Liver (tissue), 9 donors: Measurements from ENCODE around the gene REG3G. TPM values are rescaled to one million over a fixed set of nuclear protein-coding genes. Genes with fewer than 3 reads are reported as not detected.

Experiments
- DNase-seq: peaks from one replicate; pipeline ENCODE4 v3.0.0-alpha.2; 2017; ENCODE audit warnings: low spot score
- H3K27ac ChIP-seq, 2 donors: one replicate each; pipeline ENCODE4 v1.7.0; 2013; ENCODE audit warnings: inconsistent platforms in 2 of 2, low read length in 2 of 2, control low read depth in 1 of 2, low read depth in 1 of 2, mild to moderate bottlenecking in 1 of 2
- H3K27me3 ChIP-seq, 4 donors: one replicate each; pipeline versions ENCODE4 v1.6.1 to v1.7.0; 2013; ENCODE audit warnings: low read length in 3 of 4, inconsistent platforms in 1 of 4, mild to moderate bottlenecking in 1 of 4, moderate library complexity in 1 of 4; ENCODE audit not compliant: control insufficient read depth in 4 of 4, insufficient read depth in 4 of 4
- H3K36me3 ChIP-seq, 4 donors: one replicate each; pipeline versions ENCODE4 v1.6.1 to v1.7.0; 2013; ENCODE audit warnings: low read length in 3 of 4, mild to moderate bottlenecking in 3 of 4, low read depth in 1 of 4, moderate library complexity in 1 of 4; ENCODE audit not compliant: control insufficient read depth in 4 of 4, insufficient read depth in 3 of 4
- H3K4me1 ChIP-seq, 4 donors: one replicate each; pipeline versions ENCODE4 v1.6.1 to v1.7.0; 2013; ENCODE audit warnings: low read length in 3 of 4, mild to moderate bottlenecking in 3 of 4, moderate library complexity in 1 of 4; ENCODE audit not compliant: control insufficient read depth in 4 of 4, insufficient read depth in 4 of 4
- H3K4me3 ChIP-seq, 3 donors: one replicate each; pipeline versions ENCODE4 v1.6.1 to v1.7.0; 2013; ENCODE audit warnings: low read length in 3 of 3, control low read depth in 1 of 3, low read depth in 1 of 3, mild to moderate bottlenecking in 1 of 3
- H3K9ac ChIP-seq, 2 donors: one replicate each; pipeline ENCODE4 v1.7.0; 2013; ENCODE audit warnings: low read length in 2 of 2, mild to moderate bottlenecking in 2 of 2, moderate library complexity in 2 of 2, control low read depth in 1 of 2, low read depth in 1 of 2
- H3K9me3 ChIP-seq, 4 donors: one replicate each; pipeline versions ENCODE4 v1.6.1 to v1.7.0; 2013; ENCODE audit warnings: low read length in 3 of 4; ENCODE audit not compliant: control insufficient read depth in 4 of 4
- CTCF ChIP-seq: fragments of 150-350 bp; IDR thresholded peaks from 2 replicates; pipeline ENCODE4 v1.5.1; 2017; ENCODE audit warnings: improper control_type of control experiment, low read depth, low read length; ENCODE audit not compliant: missing input control
- EGR1 ChIP-seq, 2 donors: IDR thresholded peaks; 2 replicates each; pipeline ENCODE4 v1.6.1; 2016 to 2018; ENCODE audit warnings: antibody characterized with exemption in 2 of 2, low read depth in 2 of 2
- FOXA1 ChIP-seq: IDR thresholded peaks from 2 replicates; pipeline ENCODE4 v1.6.1; 2016; ENCODE audit warnings: antibody characterized with exemption
- FOXA2 ChIP-seq: IDR thresholded peaks from 2 replicates; pipeline ENCODE4 v1.6.1; 2016; ENCODE audit warnings: antibody characterized with exemption
- GABPA ChIP-seq, 2 donors: IDR thresholded peaks in 1 of 2; conservative IDR thresholded peaks in 1 of 2; 2 replicates each; pipeline ENCODE4 v1.6.1; 2016; ENCODE audit warnings: antibody characterized with exemption in 2 of 2, mild to moderate bottlenecking in 1 of 2, moderate library complexity in 1 of 2
- HNF4A ChIP-seq, 2 donors: conservative IDR thresholded peaks; 2 replicates each; pipeline ENCODE4 v1.6.1; 2016; ENCODE audit warnings: antibody characterized with exemption in 2 of 2, mild to moderate bottlenecking in 2 of 2
- HNF4G ChIP-seq: IDR thresholded peaks from 2 replicates; pipeline ENCODE4 v1.6.1; 2016; ENCODE audit warnings: antibody characterized with exemption
- JUND ChIP-seq, 2 donors: IDR thresholded peaks; 2 replicates each; pipeline ENCODE4 v1.6.1; 2016; ENCODE audit warnings: antibody characterized with exemption in 2 of 2
- MAX ChIP-seq: IDR thresholded peaks from 2 replicates; pipeline ENCODE4 v1.6.1; 2016; ENCODE audit warnings: antibody characterized with exemption
- NR2F2 ChIP-seq: IDR thresholded peaks from 2 replicates; pipeline ENCODE4 v1.6.1; 2016; ENCODE audit warnings: antibody characterized with exemption
- RAD21 ChIP-seq, 2 donors: IDR thresholded peaks; 2 replicates each; pipeline ENCODE4 v1.6.1; 2016; ENCODE audit warnings: antibody characterized with exemption in 2 of 2, mild to moderate bottlenecking in 2 of 2
- RXRA ChIP-seq, 2 donors: IDR thresholded peaks; 2 replicates each; pipeline ENCODE4 v1.6.1; 2017 to 2018; ENCODE audit warnings: antibody characterized with exemption in 2 of 2, mild to moderate bottlenecking in 1 of 2
- SP1 ChIP-seq: IDR thresholded peaks from 2 replicates; pipeline ENCODE4 v1.6.1; 2018; ENCODE audit warnings: antibody characterized with exemption, mild to moderate bottlenecking
- TAF1 ChIP-seq: conservative IDR thresholded peaks from 2 replicates; pipeline ENCODE4 v1.6.1; 2016; ENCODE audit warnings: antibody characterized with exemption, mild to moderate bottlenecking
- YY1 ChIP-seq: IDR thresholded peaks from 2 replicates; pipeline ENCODE4 v1.6.1; 2016; ENCODE audit warnings: antibody characterized with exemption, mild to moderate bottlenecking
- whole genome bisulfite sequencing: extraction: QIAGEN DNeasy Blood & Tissue Kit; methylation state at CpG from one replicate; pipeline ENCODE4 v1.1.7; 2013; 5-methylcytosine and 5-hydroxymethylcytosine counted together
- polyA plus RNA-seq, 2 donors: library from polyadenylated mRNA; stranded (reverse) in 1 of 2; unstranded in 1 of 2; fragments of 200-250 nt in 1 of 2; fragments of >200 nt in 1 of 2; fragmentation: Nextera tagmentation in 1 of 2; extraction: Ambion mirVana in 1 of 2; gene quantifications; one replicate each; pipeline versions ENCODE4 v1.2.1 to v1.2.3, GENCODE V29; 2013 to 2015
- total RNA-seq, 2 donors: library from RNA; depleted of rRNA; stranded (reverse); fragments of >200 nt; gene quantifications; one replicate each; pipeline ENCODE4 v1.2.3, GENCODE V29; 2014
- TF ChIP-seq, protein P1 (sequence below): IDR thresholded peaks from 2 replicates; pipeline ENCODE4 v1.6.1; 2016; ENCODE audit warnings: antibody characterized with exemption, mild to moderate bottlenecking
- TF ChIP-seq, protein P2 (sequence below): IDR thresholded peaks from 2 replicates; pipeline ENCODE4 v1.6.1; 2016; ENCODE audit warnings: antibody characterized with exemption
- TF ChIP-seq, protein P3 (sequence below): IDR thresholded peaks from 2 replicates; pipeline ENCODE4 v1.6.1; 2016; ENCODE audit warnings: antibody characterized with exemption
- donor health status: healthy.
- donor health status: healthy.
- donor health status: healthy.
- donor health status: healthy.
- donor health status: healthy.

Gene REG3G
- total and polyA plus RNA-seq, 4 donors = 0.28 TPM; not detected in 3

DNA sequence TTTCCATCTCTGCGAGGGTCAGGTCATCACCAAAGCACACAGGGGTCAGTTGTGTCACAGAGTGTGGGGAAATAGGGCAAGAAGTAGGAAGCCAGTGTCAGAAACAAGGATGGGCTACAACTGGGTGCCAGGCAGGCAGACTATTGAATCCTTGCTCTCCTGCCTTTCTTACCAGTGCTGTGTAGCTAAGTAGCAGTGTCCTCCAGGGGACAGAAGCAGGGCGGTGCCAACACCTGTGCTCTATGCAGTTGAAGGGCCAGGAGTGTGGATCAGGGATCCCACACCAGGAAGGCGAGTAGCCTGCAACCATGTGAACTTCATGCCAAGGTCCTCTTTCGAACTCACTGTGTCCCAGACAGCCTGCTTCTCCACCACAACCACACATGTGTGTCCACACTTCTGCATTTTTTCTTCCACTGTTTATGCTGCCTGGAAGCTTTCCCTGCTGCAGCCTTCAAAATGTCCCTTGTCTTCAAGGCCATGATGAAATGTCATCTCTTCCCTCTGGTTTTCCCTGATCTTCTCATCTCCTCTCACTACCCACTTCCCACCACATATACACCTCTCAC, 25.4 kb upstream of the REG3G start:
- H3K4me3 ChIP-seq = no peak overlapping the region
- no peak overlapping the region for H3K27ac ChIP-seq
- H3K9me3 ChIP-seq = no peaks in the 10 kb centered on the region
- TF ChIP-seq TAF1 = no peak
- no peak for TF ChIP-seq JUND (IDR thresholded peaks at IDR 0.05)
- TF ChIP-seq FOXA1 = no peak
- TF ChIP-seq FOXA2 = no peak
- TF ChIP-seq, protein P1, sequence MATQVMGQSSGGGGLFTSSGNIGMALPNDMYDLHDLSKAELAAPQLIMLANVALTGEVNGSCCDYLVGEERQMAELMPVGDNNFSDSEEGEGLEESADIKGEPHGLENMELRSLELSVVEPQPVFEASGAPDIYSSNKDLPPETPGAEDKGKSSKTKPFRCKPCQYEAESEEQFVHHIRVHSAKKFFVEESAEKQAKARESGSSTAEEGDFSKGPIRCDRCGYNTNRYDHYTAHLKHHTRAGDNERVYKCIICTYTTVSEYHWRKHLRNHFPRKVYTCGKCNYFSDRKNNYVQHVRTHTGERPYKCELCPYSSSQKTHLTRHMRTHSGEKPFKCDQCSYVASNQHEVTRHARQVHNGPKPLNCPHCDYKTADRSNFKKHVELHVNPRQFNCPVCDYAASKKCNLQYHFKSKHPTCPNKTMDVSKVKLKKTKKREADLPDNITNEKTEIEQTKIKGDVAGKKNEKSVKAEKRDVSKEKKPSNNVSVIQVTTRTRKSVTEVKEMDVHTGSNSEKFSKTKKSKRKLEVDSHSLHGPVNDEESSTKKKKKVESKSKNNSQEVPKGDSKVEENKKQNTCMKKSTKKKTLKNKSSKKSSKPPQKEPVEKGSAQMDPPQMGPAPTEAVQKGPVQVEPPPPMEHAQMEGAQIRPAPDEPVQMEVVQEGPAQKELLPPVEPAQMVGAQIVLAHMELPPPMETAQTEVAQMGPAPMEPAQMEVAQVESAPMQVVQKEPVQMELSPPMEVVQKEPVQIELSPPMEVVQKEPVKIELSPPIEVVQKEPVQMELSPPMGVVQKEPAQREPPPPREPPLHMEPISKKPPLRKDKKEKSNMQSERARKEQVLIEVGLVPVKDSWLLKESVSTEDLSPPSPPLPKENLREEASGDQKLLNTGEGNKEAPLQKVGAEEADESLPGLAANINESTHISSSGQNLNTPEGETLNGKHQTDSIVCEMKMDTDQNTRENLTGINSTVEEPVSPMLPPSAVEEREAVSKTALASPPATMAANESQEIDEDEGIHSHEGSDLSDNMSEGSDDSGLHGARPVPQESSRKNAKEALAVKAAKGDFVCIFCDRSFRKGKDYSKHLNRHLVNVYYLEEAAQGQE = no peak
- TF ChIP-seq HNF4A (conservative IDR thresholded peaks at IDR 0.05) = no peak
- no peak for TF ChIP-seq HNF4G
- TF ChIP-seq MAX = no peak
- TF ChIP-seq GABPA (IDR thresholded peaks at IDR 0.05 in 1 of 2, conservative IDR thresholded peaks at IDR 0.05 in 1 of 2) = no peak
- TF ChIP-seq NR2F2 = no peak
- TF ChIP-seq SP1 = no peak
- TF ChIP-seq, protein P2, sequence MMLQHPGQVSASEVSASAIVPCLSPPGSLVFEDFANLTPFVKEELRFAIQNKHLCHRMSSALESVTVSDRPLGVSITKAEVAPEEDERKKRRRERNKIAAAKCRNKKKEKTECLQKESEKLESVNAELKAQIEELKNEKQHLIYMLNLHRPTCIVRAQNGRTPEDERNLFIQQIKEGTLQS = no peak
- TF ChIP-seq RAD21 (IDR thresholded peaks at IDR 0.05) = no peak
- no peak for TF ChIP-seq RXRA (IDR thresholded peaks at IDR 0.05)
- TF ChIP-seq, protein P3, sequence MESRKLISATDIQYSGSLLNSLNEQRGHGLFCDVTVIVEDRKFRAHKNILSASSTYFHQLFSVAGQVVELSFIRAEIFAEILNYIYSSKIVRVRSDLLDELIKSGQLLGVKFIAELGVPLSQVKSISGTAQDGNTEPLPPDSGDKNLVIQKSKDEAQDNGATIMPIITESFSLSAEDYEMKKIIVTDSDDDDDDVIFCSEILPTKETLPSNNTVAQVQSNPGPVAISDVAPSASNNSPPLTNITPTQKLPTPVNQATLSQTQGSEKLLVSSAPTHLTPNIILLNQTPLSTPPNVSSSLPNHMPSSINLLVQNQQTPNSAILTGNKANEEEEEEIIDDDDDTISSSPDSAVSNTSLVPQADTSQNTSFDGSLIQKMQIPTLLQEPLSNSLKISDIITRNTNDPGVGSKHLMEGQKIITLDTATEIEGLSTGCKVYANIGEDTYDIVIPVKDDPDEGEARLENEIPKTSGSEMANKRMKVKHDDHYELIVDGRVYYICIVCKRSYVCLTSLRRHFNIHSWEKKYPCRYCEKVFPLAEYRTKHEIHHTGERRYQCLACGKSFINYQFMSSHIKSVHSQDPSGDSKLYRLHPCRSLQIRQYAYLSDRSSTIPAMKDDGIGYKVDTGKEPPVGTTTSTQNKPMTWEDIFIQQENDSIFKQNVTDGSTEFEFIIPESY = no peak
- no peak for TF ChIP-seq EGR1 (IDR thresholded peaks at IDR 0.05; ENCODE audit: low read depth in 2 of 2)
- no peak for TF ChIP-seq CTCF
- no peak for TF ChIP-seq YY1
- H3K9ac ChIP-seq = no peak overlapping the region
- no peaks in the 10 kb centered on the region for H3K4me1 ChIP-seq
- WGBS = 53% methylated on average over 4 of the region's 4 CpGs
- H3K27me3 ChIP-seq = no peaks in the 10 kb centered on the region
- H3K36me3 ChIP-seq = no peaks in the 10 kb centered on the region
- DNase-seq = no peak
